Activated T-cell treated with anti-CD3 and anti-CD28 coated beads, Interleukin-2, amount 50 U/mL, for 72 hours (primary cell): Measurements from ENCODE around the gene HTR3B. TPM values are rescaled to one million over a fixed set of nuclear protein-coding genes. Genes with fewer than 3 reads are reported as not detected.

Experiments
- ATAC-seq, 2 donors: fragments of 150-1000 bp; cut with Tn5 transposase; replicated peaks in 1 of 2; 2 replicates each; pipeline ENCODE4 v1.10.0; 2021; ENCODE audit warnings: moderate library complexity in 2 of 2, mild to moderate bottlenecking in 1 of 2
- DNase-seq, 2 donors: peaks; one replicate each; pipeline ENCODE4 v3.0.0; 2021 to 2022; ENCODE audit warnings: mixed read lengths in 1 of 2
- H3K27ac Mint-ChIP-seq: one replicate; pipeline ENCODE4 v1.8.0; 2022; ENCODE audit warnings: mild to moderate bottlenecking, moderate library complexity, mixed read lengths
- H3K27me3 Mint-ChIP-seq: one replicate; pipeline ENCODE4 v1.8.0; 2022; ENCODE audit warnings: low read depth, mixed read lengths
- H3K36me3 Mint-ChIP-seq, 2 donors: one replicate each; pipeline ENCODE4 v1.8.0; 2022; ENCODE audit warnings: mixed read lengths in 2 of 2, mild to moderate bottlenecking in 1 of 2; ENCODE audit not compliant: insufficient read depth in 2 of 2
- H3K4me1 Mint-ChIP-seq: one replicate; pipeline ENCODE4 v1.8.0; 2022; ENCODE audit warnings: low read depth, mixed read lengths
- H3K4me3 Mint-ChIP-seq, 2 donors: one replicate each; pipeline ENCODE4 v1.8.0; 2022; ENCODE audit warnings: mild to moderate bottlenecking in 2 of 2, mixed read lengths in 2 of 2, moderate library complexity in 2 of 2
- H3K9me3 Mint-ChIP-seq, 2 donors: one replicate each; pipeline ENCODE4 v1.8.0; 2022; ENCODE audit warnings: mixed read lengths in 2 of 2
- total RNA-seq, 2 donors: library from RNA; stranded (reverse); gene quantifications; one replicate each; pipeline ENCODE4 v1.2.3, GENCODE V29; 2022

HTR3B gene, protein sequence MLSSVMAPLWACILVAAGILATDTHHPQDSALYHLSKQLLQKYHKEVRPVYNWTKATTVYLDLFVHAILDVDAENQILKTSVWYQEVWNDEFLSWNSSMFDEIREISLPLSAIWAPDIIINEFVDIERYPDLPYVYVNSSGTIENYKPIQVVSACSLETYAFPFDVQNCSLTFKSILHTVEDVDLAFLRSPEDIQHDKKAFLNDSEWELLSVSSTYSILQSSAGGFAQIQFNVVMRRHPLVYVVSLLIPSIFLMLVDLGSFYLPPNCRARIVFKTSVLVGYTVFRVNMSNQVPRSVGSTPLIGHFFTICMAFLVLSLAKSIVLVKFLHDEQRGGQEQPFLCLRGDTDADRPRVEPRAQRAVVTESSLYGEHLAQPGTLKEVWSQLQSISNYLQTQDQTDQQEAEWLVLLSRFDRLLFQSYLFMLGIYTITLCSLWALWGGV
- total RNA-seq = not detected

DNA sequence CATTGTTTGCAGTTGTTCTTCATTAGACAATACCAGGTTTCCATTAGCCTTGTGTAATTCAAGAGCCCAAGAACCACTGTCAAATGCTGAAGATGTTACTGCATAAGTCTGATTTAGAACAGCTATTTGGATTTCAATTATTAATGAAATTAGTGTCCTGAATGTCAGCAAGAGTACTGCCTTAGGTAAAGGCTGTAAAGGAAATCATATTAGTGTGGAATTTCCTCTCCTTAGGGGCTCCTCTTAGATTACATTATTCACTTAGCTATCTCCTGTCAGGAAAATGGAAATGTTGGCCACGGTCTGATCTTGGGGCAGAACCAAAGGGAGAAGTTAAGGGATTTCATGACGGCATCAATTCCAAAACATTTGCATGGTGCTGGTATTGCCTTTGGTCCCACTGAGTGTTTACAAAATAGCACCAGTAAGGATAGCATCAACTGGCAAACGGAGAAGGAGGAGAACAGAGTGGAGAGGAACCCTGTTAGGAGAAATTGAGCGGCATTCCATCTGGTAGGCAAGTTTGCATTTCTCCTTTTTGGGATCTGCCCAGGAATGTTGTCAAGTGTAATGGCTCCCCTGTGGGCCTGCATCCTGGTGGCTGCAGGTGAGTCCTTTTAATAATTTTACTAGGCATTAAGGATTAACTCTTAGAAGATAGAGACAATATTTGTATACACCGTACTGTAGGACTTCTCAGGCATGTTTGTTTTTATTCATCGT, at the start of gene HTR3B:
HTR3B (plus strand) TSS at position 418 of the 723 bp plus-strand sequence; CDS start at position 556, 138 bp downstream.
- Mint-ChIP-seq H3K36me3 (no peaks in the 10 kb centered on the region), H3K4me1 (no peaks in the 10 kb centered on the region), H3K4me3 (no peak within 1 kb of the TSS), H3K27ac (no peak within 1 kb of the TSS), H3K9me3 (no peaks in the 10 kb centered on the region), H3K27me3 (peaks cover 15% of the 10 kb centered on the region)
- ATAC-seq (no peak), DNase-seq (no peak)

- Mint-ChIP-seq H3K27me3 (no peaks in the 10 kb centered on the region), H3K9me3 (no peaks in the 10 kb centered on the region), H3K36me3 (peaks cover 6% of the 10 kb centered on the region in 2 donors), H3K4me1 (peaks cover 10% of the 10 kb centered on the region), H3K27ac (no peak overlapping the region), H3K4me3 (no peak overlapping the region)
- DNase-seq = no peak
- ATAC-seq = no peak
Measured at GRCh38 chr11:113855803-113856202, 48.8 kb upstream of the HTR3B start.

- H3K36me3 Mint-ChIP-seq = peaks cover 0 to 1% of the 10 kb centered on the region in 2 donors
- peaks cover 15% of the 10 kb centered on the region for H3K4me1 Mint-ChIP-seq
- no peaks in the 10 kb centered on the region for H3K9me3 Mint-ChIP-seq
Measured at GRCh38 chr11:113856966-113857759, 47.4 kb upstream of the HTR3B start.

DNA sequence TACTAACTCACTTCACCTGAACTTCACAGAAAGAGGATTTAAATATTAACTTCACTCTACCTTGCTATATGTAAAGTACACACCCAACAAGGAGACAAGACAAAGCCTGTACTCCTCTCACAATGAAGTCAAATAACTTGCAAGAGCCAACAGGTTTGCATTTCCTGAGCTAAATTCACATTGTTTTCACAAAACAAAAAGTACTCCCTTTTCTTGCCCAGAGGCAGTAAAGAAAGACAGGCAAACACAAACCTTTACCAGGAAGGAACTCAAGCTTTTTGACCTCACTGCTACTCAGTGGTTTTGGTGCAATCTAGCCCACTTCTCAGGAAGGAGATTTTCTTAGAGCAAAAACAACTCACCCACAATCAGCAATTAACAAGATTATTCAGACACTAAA, 44.9 kb upstream of the HTR3B start:
- DNase-seq (no peak), ATAC-seq (peak in 1 of 2 donors; percentile 50)
- Mint-ChIP-seq H3K27me3 (no peaks in the 10 kb centered on the region), H3K4me3 (peak overlapping the region in 1 of 2 donors; percentile 76), H3K9me3 (no peaks in the 10 kb centered on the region), H3K4me1 (peaks cover 22% of the 10 kb centered on the region), H3K36me3 (peaks cover 0 to 2% of the 10 kb centered on the region in 2 donors), H3K27ac (peak overlapping the region; percentile 95)

More at GRCh38 chr11:113856966-113857759, 47.4 kb upstream of the HTR3B start:
- no peak for ATAC-seq
- H3K4me3 Mint-ChIP-seq = no peak overlapping the region
- no peak overlapping the region for H3K27ac Mint-ChIP-seq
- no peak for DNase-seq
- H3K27me3 Mint-ChIP-seq = no peaks in the 10 kb centered on the region

DNA sequence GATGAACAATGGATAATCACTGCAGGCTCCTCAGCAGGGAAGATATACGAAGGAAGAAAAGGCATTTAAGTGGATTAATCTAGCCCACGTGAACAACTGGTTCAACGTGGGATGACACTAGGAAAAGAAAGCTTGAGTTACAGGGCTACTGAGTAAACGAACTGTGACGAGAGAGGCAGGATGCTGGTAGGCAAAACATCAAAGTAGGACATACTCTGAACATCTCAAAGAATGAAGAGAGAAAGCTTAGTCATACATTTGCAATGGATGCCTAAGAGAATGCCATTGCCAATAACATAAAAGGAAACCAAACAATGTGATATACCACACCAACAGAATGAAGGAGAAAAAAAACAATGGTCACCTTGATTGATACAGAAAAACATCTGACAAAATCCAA, 42.2 kb upstream of the HTR3B start:
- peak overlapping the region; percentile 14 for H3K27ac Mint-ChIP-seq
- no peak for DNase-seq
- peaks cover 22% of the 10 kb centered on the region for H3K4me1 Mint-ChIP-seq
- H3K4me3 Mint-ChIP-seq = peak overlapping the region in 1 of 2 donors; percentile 3
- H3K27me3 Mint-ChIP-seq = no peaks in the 10 kb centered on the region
- H3K36me3 Mint-ChIP-seq = peaks cover under 1 to 2% of the 10 kb centered on the region in 2 donors
- no peaks in the 10 kb centered on the region for H3K9me3 Mint-ChIP-seq
- ATAC-seq = peak; percentile 60 to 85

DNA sequence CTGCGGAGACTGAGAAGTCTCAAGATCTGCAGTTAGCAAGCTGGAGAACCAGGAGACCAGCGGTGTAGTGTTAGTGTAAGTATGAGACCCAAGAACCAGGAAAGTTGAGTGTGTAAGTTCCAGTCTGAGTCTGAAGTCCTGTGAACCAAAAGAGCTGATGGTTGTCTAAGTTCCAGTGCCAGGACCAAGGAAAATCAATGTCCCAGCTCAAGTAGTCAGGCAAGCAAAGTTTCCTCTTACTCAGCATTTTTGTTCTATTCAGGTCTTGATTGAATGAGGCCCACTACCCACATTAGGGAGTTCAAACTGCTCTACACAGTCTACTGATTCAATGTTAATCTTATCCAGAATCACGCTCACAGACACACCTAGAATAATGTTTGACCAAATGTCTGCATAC, 40.2 kb upstream of the HTR3B start:
- no peak overlapping the region for H3K27ac Mint-ChIP-seq
- peaks cover 22% of the 10 kb centered on the region for H3K4me1 Mint-ChIP-seq
- H3K36me3 Mint-ChIP-seq = peaks cover 2% of the 10 kb centered on the region in 2 donors
- H3K27me3 Mint-ChIP-seq = no peaks in the 10 kb centered on the region
- DNase-seq (no peak), ATAC-seq (no peak)
- H3K9me3 Mint-ChIP-seq = no peaks in the 10 kb centered on the region
- H3K4me3 Mint-ChIP-seq = no peak overlapping the region

GRCh38 chr11:113865873-113866272, 38.7 kb upstream of the HTR3B start:
- H3K27ac Mint-ChIP-seq = peak overlapping the region; percentile 82

DNA sequence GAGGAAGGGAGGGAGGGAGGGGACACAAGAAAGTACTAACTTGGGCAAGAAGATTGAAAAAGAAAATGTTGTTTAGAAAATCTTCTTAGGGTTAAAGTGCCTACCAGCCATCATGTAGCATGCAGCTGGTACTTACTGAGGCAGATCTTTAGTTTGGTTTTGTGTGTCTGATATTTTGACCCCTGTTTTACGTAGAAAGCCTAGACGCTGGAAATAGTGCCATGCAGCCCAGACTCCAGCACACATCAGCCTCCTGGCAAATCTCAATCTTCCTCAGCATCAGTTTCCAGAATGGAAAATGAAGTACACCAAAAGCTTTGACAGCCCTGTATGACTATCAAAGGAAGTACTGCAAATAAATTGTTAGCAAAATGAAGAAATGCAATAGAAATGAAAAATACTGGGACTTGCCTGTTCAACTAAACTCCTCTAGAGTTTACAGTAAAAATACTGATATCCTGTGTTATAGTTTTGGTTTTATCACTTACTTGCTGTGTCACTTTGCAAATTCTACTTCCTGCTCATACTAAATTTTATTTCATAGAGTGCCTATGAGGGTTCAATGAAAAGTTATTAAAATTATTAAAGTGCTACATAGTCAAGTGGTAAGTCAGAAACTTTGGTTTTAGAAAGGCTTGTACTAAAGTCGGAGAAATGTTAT, 36.6 kb upstream of the HTR3B start:
- H3K9me3 Mint-ChIP-seq = no peaks in the 10 kb centered on the region
- peaks cover 18% of the 10 kb centered on the region for H3K4me1 Mint-ChIP-seq
- H3K27me3 Mint-ChIP-seq = no peaks in the 10 kb centered on the region
- H3K27ac Mint-ChIP-seq = peak overlapping the region; percentile 73
- no peak for DNase-seq
- H3K36me3 Mint-ChIP-seq = peaks cover 0 to 4% of the 10 kb centered on the region in 2 donors
- ATAC-seq = no peak
- peak overlapping the region in 1 of 2 donors; percentile 24 for H3K4me3 Mint-ChIP-seq

More at GRCh38 chr11:113865873-113866272, 38.7 kb upstream of the HTR3B start:
- ATAC-seq (no peak), DNase-seq (no peak)
- H3K4me3 Mint-ChIP-seq = no peak overlapping the region
- no peaks in the 10 kb centered on the region for H3K9me3 Mint-ChIP-seq
- H3K36me3 Mint-ChIP-seq = peaks cover 2% of the 10 kb centered on the region in 2 donors
- peaks cover 15% of the 10 kb centered on the region for H3K4me1 Mint-ChIP-seq
- H3K27me3 Mint-ChIP-seq = no peaks in the 10 kb centered on the region

GRCh38 chr11:113871336-113871735, 33.3 kb upstream of the HTR3B start:
- Mint-ChIP-seq H3K27ac (no peak overlapping the region), H3K9me3 (no peaks in the 10 kb centered on the region), H3K4me1 (peaks cover 44% of the 10 kb centered on the region), H3K27me3 (no peaks in the 10 kb centered on the region), H3K36me3 (peaks cover 1 to 12% of the 10 kb centered on the region in 2 donors), H3K4me3 (peak overlapping the region in 1 of 2 donors; percentile 34)
- ATAC-seq (no peak), DNase-seq (no peak)

- Mint-ChIP-seq H3K4me1 (peaks cover 60% of the 10 kb centered on the region), H3K27ac (peak overlapping the region; percentile 51), H3K36me3 (peaks cover 1 to 10% of the 10 kb centered on the region in 2 donors), H3K9me3 (peaks cover 0 to 1% of the 10 kb centered on the region in 2 donors), H3K4me3 (peak overlapping the region; percentile 91 to 98), H3K27me3 (no peaks in the 10 kb centered on the region)
- DNase-seq (no peak), ATAC-seq (no peak)
Measured at GRCh38 chr11:113873236-113873626, 31.4 kb upstream of the HTR3B start.

DNA sequence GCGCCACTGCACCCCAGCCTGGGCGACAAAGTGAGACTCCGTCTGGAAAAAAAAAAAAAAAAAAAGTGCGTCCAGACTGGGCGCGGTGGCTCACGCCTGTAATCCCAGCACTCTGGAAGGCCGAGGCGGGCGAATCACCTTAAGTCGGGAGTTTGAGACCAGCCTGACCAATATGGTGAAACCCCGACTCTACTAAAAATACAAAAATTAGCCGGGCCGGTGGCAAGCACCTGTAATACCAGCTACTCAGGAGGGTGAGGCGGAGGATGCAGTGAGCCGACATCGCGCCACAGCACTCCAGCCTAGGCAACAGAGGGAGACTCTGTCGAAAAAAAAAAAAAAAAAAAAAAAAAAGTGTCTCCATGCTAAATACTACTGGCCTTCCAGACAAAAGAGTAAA, 30.5 kb upstream of the HTR3B start:
- DNase-seq = no peak
- no peak for ATAC-seq
- Mint-ChIP-seq H3K9me3 (peaks cover 0 to 1% of the 10 kb centered on the region in 2 donors), H3K4me3 (peak overlapping the region; percentile 91 to 98), H3K4me1 (peaks cover 60% of the 10 kb centered on the region), H3K36me3 (peaks cover 1 to 10% of the 10 kb centered on the region in 2 donors), H3K27ac (peak overlapping the region; percentile 95), H3K27me3 (no peaks in the 10 kb centered on the region)

GRCh38 chr11:113874581-113875233, 29.9 kb upstream of the HTR3B start:
- H3K27me3 Mint-ChIP-seq = no peaks in the 10 kb centered on the region
- peak overlapping the region; percentile 95 for H3K27ac Mint-ChIP-seq
- peaks cover 60% of the 10 kb centered on the region for H3K4me1 Mint-ChIP-seq
- ATAC-seq = peak in 1 of 2 donors; percentile 30
- H3K4me3 Mint-ChIP-seq = peak overlapping the region; percentile 91 to 98
- no peak for DNase-seq
- H3K36me3 Mint-ChIP-seq = peaks cover 1 to 10% of the 10 kb centered on the region in 2 donors
- H3K9me3 Mint-ChIP-seq = peaks cover 0 to 1% of the 10 kb centered on the region in 2 donors
